OCI-LY7 (cell line): ENCODE data around the gene MYBBP1A. TPM values are rescaled to one million over a fixed set of nuclear protein-coding genes. Genes with fewer than 3 reads are reported as not detected.

ENCODE experiments used
- BruUV-seq: library from RNA; stranded (reverse); fragments of 400-500 nt; replicated peaks from 2 replicates; lab custom pipeline; 2021; lab: Mats Ljungman, UMichigan
- CTCF ChIA-PET: fragments of 300-600 bp; sonication (Branson Sonifier 250); formaldehyde crosslinking; loops from one replicate; lab custom pipeline; 2022; ENCODE audit warnings: antibody characterized with exemption; ENCODE audit not compliant: unreplicated experiment; lab: Charles Lee
- POLR2A ChIA-PET: fragments of 300-600 bp; sonication (Branson Sonifier 250); formaldehyde crosslinking; loops from one replicate; lab custom pipeline; 2022; ENCODE audit warnings: antibody characterized with exemption; lab: Charles Lee
- DNase-seq: peaks from one replicate; pipeline ENCODE4 v3.0.0-alpha.2; 2015; ENCODE audit warnings: low spot score
- H2AFZ ChIP-seq: fragments of 200-600 bp; sonication (generic), shearing (Covaris generic); 2 replicates; pipeline ENCODE4 v1.6.1; 2014; ENCODE audit warnings: mild to moderate bottlenecking, antibody characterized with exemption, low read length, moderate library complexity
- H3K27ac ChIP-seq: fragments of 200-600 bp; sonication (generic); 2 replicates; pipeline ENCODE4 v1.5.1; 2014; ENCODE audit warnings: mixed run types, low read depth, mild to moderate bottlenecking, moderate library complexity, low read length, inconsistent platforms; ENCODE audit not compliant: poor library complexity, severe bottlenecking
- H3K36me3 ChIP-seq: fragments of 200-600 bp; sonication (generic); 2 replicates; pipeline ENCODE4 v1.6.1; 2014; ENCODE audit warnings: mild to moderate bottlenecking, antibody characterized with exemption, low read length, moderate library complexity, mixed read lengths; ENCODE audit not compliant: insufficient read depth
- H3K4me1 ChIP-seq: fragments of 200-600 bp; sonication (generic); 2 replicates; pipeline ENCODE4 v1.5.1; 2014; ENCODE audit warnings: mild to moderate bottlenecking, low read length; ENCODE audit not compliant: insufficient read depth, poor library complexity, severe bottlenecking
- H3K4me2 ChIP-seq: fragments of 200-600 bp; sonication (generic); 2 replicates; pipeline ENCODE4 v1.6.1; 2014; ENCODE audit warnings: mild to moderate bottlenecking, low read length
- H3K4me3 ChIP-seq: fragments of 200-600 bp; sonication (generic); 2 replicates; pipeline ENCODE4 v1.5.1; 2014; ENCODE audit warnings: mild to moderate bottlenecking, low read depth, low read length; ENCODE audit not compliant: poor library complexity, severe bottlenecking
- H3K79me2 ChIP-seq: fragments of 200-600 bp; sonication (generic); 2 replicates; pipeline ENCODE4 v1.6.1; 2016; ENCODE audit warnings: low read depth, mild to moderate bottlenecking, low read length, moderate library complexity, mixed read lengths; ENCODE audit not compliant: insufficient read depth
- H3K9me2 ChIP-seq: fragments of 200-600 bp; sonication (generic); 2 replicates; pipeline ENCODE4 v1.6.1; 2016; ENCODE audit warnings: mild to moderate bottlenecking, low read length, mixed read lengths; ENCODE audit not compliant: insufficient read depth
- H3K9me3 ChIP-seq: fragments of 200-600 bp; sonication (generic); 2 replicates; pipeline ENCODE4 v1.6.1; 2014; ENCODE audit warnings: mild to moderate bottlenecking, mixed run types, low read length, mixed read lengths
- H4K20me1 ChIP-seq: fragments of 200-600 bp; sonication (generic); 2 replicates; pipeline ENCODE4 v1.6.1; 2014; ENCODE audit warnings: mild to moderate bottlenecking, antibody characterized with exemption, low read length, moderate library complexity, mixed read lengths; ENCODE audit not compliant: insufficient read depth
- EZH2phosphoT487 ChIP-seq: fragments of 200-600 bp; sonication (generic); IDR thresholded peaks from 2 replicates; pipeline ENCODE4 v1.6.1; 2018; ENCODE audit warnings: low read depth, borderline replicate concordance, mild to moderate bottlenecking, mixed run types, antibody characterized with exemption, low read length, moderate library complexity, mixed read lengths
- intact Hi-C: fragments of 100-400 bp; cut with micrococcal nuclease; formaldehyde crosslinking; loops from one replicate; pipeline ENCODE4 v1.10.0; 2022; ENCODE audit not compliant: unreplicated experiment
- total RNA-seq, 2 experiments: library from RNA; depleted of rRNA in 1 of 2; stranded (reverse); fragments of >200 nt in 1 of 2; shearing (Covaris generic) in 1 of 2; gene quantifications; 2 replicates each; pipeline ENCODE4 v1.2.3, GENCODE V29; 2014 to 2022
- TF ChIP-seq, protein P1 (sequence below): fragments of 200-600 bp; sonication (generic); conservative IDR thresholded peaks from 2 replicates; pipeline ENCODE4 v1.5.1; 2014; ENCODE audit warnings: mild to moderate bottlenecking, antibody characterized with exemption, low read length, moderate library complexity, mixed read lengths

Gene MYBBP1A
- total RNA-seq, 2 experiments from 2014 or later: 131 to 142 TPM

- Histone ChIP-seq H3K9me3 (no peaks in the 10 kb centered on the region), H4K20me1 (no peaks in the 10 kb centered on the region), H3K79me2 (no peaks in the 10 kb centered on the region), H3K4me2 (no peak overlapping the region), H3K9me2 (no peaks in the 10 kb centered on the region), H2AFZ (no peak overlapping the region), H3K4me1 (peaks cover 6% of the 10 kb centered on the region), H3K36me3 (no peaks in the 10 kb centered on the region), H3K4me3 (no peak overlapping the region), H3K27ac (no peak overlapping the region)
- ChIA-PET POLR2A (no interaction called here), CTCF (no interaction called here)
- intact Hi-C loops: no loop called here
- no peak for DNase-seq
- TF ChIP-seq, protein P1, sequence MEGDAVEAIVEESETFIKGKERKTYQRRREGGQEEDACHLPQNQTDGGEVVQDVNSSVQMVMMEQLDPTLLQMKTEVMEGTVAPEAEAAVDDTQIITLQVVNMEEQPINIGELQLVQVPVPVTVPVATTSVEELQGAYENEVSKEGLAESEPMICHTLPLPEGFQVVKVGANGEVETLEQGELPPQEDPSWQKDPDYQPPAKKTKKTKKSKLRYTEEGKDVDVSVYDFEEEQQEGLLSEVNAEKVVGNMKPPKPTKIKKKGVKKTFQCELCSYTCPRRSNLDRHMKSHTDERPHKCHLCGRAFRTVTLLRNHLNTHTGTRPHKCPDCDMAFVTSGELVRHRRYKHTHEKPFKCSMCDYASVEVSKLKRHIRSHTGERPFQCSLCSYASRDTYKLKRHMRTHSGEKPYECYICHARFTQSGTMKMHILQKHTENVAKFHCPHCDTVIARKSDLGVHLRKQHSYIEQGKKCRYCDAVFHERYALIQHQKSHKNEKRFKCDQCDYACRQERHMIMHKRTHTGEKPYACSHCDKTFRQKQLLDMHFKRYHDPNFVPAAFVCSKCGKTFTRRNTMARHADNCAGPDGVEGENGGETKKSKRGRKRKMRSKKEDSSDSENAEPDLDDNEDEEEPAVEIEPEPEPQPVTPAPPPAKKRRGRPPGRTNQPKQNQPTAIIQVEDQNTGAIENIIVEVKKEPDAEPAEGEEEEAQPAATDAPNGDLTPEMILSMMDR: no peak
- TF ChIP-seq EZH2phosphoT487: no peak
- BruUV-seq: no TSS peak
Observed at GRCh38 chr17:4572131-4572530, 16.9 kb upstream of the MYBBP1A start.

DNA sequence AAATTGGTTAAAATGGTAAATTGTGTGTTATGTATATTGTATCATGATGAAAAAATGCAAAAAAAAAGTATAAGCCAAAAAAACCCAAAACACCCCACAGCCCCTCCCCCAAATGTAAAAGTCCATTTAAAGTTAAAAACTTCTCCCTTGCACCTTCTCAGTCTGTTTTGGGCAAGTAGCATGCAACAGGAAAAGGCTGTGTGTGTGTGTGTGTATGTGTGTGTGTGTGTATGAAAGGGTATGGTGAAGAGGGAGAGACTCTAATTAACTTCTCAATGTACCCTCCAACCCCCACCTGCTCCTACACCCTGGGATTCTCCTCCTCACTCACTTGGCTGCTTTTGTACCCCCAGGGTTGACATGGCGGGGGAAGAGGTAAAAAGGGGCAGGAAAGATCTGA is 14.4 kb upstream of the MYBBP1A start:
- Histone ChIP-seq H4K20me1 (no peaks in the 10 kb centered on the region), H3K9me3 (no peaks in the 10 kb centered on the region), H3K27ac (no peak overlapping the region), H3K9me2 (no peaks in the 10 kb centered on the region), H3K4me1 (peaks cover 11% of the 10 kb centered on the region), H3K79me2 (no peaks in the 10 kb centered on the region), H3K36me3 (no peaks in the 10 kb centered on the region), H2AFZ (no peak overlapping the region), H3K4me2 (no peak overlapping the region), H3K4me3 (no peak overlapping the region)
- intact Hi-C loops: loop anchor here (5.0 to 10.0 kb wide), 4 partner anchors 135 to 333 kb away; partner anchors contain the start of genes CHRNE and PELP1
- ChIA-PET CTCF (no interaction called here), POLR2A (interaction anchor here (0.6 kb wide), 1 partner anchor 65 kb away, joined by 3 read pairs; no protein-coding TSS in a partner anchor)
- BruUV-seq: no TSS peak
- TF ChIP-seq, protein P1: no peak
- no peak for TF ChIP-seq EZH2phosphoT487
- DNase-seq: peak; percentile 27

- Histone ChIP-seq H3K4me1 (peaks cover 24% of the 10 kb centered on the region), H3K9me2 (no peaks in the 10 kb centered on the region), H3K4me3 (no peak overlapping the region), H3K79me2 (no peaks in the 10 kb centered on the region), H3K9me3 (no peaks in the 10 kb centered on the region), H3K27ac (no peak overlapping the region), H4K20me1 (no peaks in the 10 kb centered on the region), H3K36me3 (no peaks in the 10 kb centered on the region), H3K4me2 (no peak overlapping the region), H2AFZ (no peak overlapping the region)
- POLR2A ChIA-PET: interaction anchor here (0.6 to 1.1 kb wide), 3 partner anchors 11 to 322 kb away, joined by 4 to 7 read pairs (median 4); partner anchors contain the start of gene MYBBP1A
- TF ChIP-seq, protein P1: peak; percentile 90
- TF ChIP-seq EZH2phosphoT487: no peak
- peak; percentile 76 for DNase-seq
- BruUV-seq: no TSS peak
- intact Hi-C loops: loop anchor here (1.0 to 10.0 kb wide), 5 partner anchors 60 to 336 kb away; partner anchors contain the start of genes CHRNE and PELP1
- CTCF ChIA-PET: interaction anchor here (1.5 to 1.8 kb wide), 2 partner anchors 10 to 60 kb away, joined by 6 to 8 read pairs; no protein-coding TSS in a partner anchor
Observed at GRCh38 chr17:4566785-4567184, 11.6 kb upstream of the MYBBP1A start.
